GM12865 (cell line): ENCODE measurements around the gene PLEKHD1.
A peak's percentile ranks its signal among the peaks of the same experiment; 100 is the strongest.

Experiments
- DNase-seq: peaks from one replicate; pipeline ENCODE4 v3.0.0; 2010; ENCODE audit warnings: low read depth
- H3K4me3 ChIP-seq: 2 replicates; pipeline ENCODE4 v1.5.1; 2011; ENCODE audit warnings: mild to moderate bottlenecking, low read depth, low read length, control low read depth
- CTCF ChIP-seq: IDR thresholded peaks from 2 replicates; pipeline ENCODE4 v1.5.1; 2011; ENCODE audit warnings: low read length, control low read depth, low read depth, inconsistent platforms; ENCODE audit not compliant: insufficient read depth; ENCODE audit errors: missing control alignments

PLEKHD1 gene

GRCh38 chr14:69528930-69529329 is 44.4 kb downstream of the PLEKHD1 start:
- no peak for DNase-seq
- TF ChIP-seq CTCF: no peak
- H3K4me3 ChIP-seq: no peak overlapping the region

- H3K4me3 ChIP-seq: no peak overlapping the region
- TF ChIP-seq CTCF: no peak
- no peak for DNase-seq
Observed at GRCh38 chr14:69529563-69529962, 45.0 kb downstream of the PLEKHD1 start.

GRCh38 chr14:69530095-69530494 is 45.6 kb downstream of the PLEKHD1 start:
- no peak overlapping the region for H3K4me3 ChIP-seq
- TF ChIP-seq CTCF: no peak
- no peak for DNase-seq

- DNase-seq: no peak
- no peak for TF ChIP-seq CTCF
- no peak overlapping the region for H3K4me3 ChIP-seq
Observed at GRCh38 chr14:69531135-69531534, 46.6 kb downstream of the PLEKHD1 start.

GRCh38 chr14:69532561-69533340 is 48.2 kb downstream of the PLEKHD1 start:
- no peak for DNase-seq
- H3K4me3 ChIP-seq: no peak overlapping the region
- no peak for TF ChIP-seq CTCF

- no peak for DNase-seq
- no peak overlapping the region for H3K4me3 ChIP-seq
- peak; percentile 48 for TF ChIP-seq CTCF
Observed at GRCh38 chr14:69535230-69535848, 50.8 kb downstream of the PLEKHD1 start.
